NCI-H446 (cell line): ENCODE data around the gene UBE4A.
A peak's percentile ranks its signal among the peaks of the same experiment; 100 is the strongest.

Source experiments
- DNase-seq, 2 experiments: peaks; one replicate each; lab custom pipeline; 2025; lab: John Stamatoyannopoulos, UW

UBE4A gene

DNA sequence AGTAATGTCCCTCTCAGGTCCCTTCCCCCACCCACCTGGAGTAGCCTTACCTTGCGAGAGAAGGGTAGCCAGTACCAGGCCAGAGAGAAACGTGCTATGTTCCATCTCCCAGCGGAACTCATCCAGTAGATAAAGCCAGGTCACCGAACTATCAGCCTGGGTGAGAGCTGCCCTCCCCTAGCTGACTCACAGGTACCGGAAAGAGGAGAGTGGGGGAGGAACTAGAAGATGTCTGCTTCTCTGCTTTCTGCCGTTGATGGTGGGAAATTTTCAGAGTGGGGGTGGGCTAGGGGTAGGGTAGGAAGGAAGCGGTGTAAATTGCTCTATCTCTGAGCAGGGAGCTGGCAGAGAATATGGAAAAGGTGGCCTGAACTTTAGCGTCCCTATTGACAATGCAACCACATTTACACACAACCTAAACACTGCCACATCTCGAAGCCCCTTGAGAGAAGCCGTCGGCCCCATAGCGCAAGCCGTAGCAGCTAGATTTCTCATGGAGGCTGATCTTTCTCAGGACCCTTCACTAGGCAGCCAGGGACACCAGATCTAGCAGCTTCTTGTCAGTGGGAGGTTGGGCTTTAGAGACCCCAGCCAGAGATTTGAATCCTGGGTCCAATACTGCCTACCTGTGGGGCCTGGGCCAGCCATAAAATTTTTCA lies 16.8 kb upstream of the UBE4A start, which contains the start of gene CD3D:
Gene CD3D, minus strand, starts transcription at position 203 of the 659 bp plus-strand sequence. Its CDS starts 98 bp downstream, at position 105.
- no peak for DNase-seq

- DNase-seq = no peak
These were observed 16.2 kb upstream of the UBE4A start for GRCh38 chr11:118343248-118343647.

DNA sequence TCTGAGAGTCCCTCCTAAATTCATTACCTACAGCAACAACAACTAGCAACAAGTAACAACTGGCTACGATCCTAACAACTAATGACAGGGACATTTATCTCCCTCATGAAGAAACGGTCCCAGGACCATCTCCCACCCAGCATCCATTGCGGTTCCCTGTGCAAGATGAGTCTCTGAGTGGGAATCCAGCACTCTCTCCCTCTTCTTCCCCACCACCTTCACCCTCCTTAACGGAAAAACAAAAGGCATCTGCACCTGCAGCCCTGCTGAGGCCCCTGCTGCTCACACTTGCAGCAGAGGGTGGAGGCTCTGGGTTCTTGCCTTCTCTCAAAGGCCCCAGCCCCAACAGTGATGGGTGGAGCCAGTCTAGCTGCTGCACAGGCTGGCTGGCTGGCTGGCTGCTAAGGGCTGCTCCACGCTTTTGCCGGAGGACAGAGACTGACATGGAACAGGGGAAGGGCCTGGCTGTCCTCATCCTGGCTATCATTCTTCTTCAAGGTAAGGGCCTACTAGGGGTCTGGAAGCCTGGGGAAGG lies 15.4 kb upstream of the UBE4A start, which contains the start of gene CD3G:
Gene CD3G, plus strand, starts transcription at position 364 of the 535 bp plus-strand sequence. Its CDS starts 80 bp downstream, at position 444.
- DNase-seq = no peak

GRCh38 chr11:118349475-118349874 lies 9.9 kb upstream of the UBE4A start:
- no peak for DNase-seq

DNA sequence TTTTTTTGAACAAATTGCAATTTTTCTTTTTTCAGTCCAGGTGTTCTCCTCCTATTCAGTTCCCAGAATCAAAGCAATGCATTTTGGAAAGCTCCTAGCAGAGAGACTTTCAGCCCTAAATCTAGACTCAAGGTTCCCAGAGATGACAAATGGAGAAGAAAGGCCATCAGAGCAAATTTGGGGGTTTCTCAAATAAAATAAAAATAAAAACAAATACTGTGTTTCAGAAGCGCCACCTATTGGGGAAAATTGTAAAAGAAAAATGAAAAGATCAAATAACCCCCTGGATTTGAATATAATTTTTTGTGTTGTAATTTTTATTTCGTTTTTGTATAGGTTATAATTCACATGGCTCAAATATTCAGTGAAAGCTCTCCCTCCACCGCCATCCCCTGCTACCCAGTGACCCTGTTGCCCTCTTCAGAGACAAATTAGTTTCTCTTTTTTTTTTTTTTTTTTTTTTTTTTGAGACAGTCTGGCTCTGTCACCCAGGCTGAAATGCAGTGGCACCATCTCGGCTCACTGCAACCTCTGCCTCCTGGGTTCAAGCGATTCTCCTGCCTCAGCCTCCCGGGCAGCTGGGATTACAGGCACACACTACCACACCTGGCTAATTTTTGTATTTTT lies 6.2 kb upstream of the UBE4A start:
- DNase-seq = peak in 1 of 2 experiments; percentile 21

GRCh38 chr11:118358071-118358470 lies 1.3 kb upstream of the UBE4A start:
- DNase-seq = no peak

DNA sequence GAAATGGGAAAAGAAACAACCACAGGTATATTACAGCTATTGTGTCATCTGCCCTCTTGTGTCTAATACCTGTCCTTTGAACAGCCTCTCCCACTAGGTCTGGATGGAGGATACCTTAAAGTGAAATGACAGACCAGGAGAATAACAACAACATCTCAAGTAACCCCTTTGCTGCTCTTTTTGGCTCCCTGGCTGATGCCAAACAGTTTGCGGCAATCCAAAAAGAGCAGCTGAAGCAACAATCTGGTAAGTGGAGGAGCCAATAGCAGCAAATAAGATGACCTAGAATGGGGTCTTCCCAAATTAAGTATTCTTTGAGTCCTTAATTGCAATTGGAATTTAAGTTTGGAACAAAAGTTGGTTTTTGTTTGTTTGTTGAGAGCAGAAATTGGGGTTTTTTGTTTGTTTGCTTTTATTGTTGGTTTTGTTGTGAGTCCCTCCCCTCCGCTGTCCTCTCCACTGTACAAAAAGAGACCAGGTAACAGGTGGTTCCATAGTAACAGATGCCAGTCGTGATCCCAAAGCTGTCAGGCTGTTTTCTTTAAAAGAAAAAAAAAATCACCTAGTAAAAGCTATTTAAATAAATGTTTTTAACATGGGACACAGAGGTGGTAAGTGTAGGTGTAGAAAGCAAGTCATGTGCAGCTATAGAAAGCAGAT lies 5.7 kb downstream of the UBE4A start:
- DNase-seq = no peak

- no peak for DNase-seq
These were observed 6.9 kb downstream of the UBE4A start for GRCh38 chr11:118366287-118366686.

GRCh38 chr11:118370774-118371173 lies 11.4 kb downstream of the UBE4A start:
- DNase-seq = no peak

GRCh38 chr11:118373263-118373662 lies 13.9 kb downstream of the UBE4A start:
- no peak for DNase-seq

GRCh38 chr11:118373871-118374270 lies 14.5 kb downstream of the UBE4A start:
- DNase-seq = no peak

DNA sequence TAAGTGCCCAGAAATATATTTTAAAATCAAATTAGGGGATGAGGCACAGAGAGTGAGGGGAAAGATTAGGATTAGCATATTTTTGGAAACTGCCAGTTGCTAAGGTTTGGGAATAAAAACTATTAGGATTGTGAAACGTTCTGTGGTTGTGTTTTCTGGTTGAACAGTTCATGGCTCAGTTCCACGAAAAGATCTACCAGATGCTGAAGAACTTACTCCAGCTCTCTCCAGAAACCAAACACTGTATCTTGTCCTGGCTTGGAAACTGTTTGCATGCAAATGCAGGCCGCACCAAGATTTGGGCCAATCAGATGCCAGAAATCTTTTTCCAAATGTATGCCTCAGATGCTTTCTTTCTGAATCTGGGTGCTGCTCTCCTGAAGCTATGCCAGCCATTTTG lies 15.3 kb downstream of the UBE4A start:
- no peak for DNase-seq

GRCh38 chr11:118375978-118376377 lies 16.6 kb downstream of the UBE4A start:
- no peak for DNase-seq

GRCh38 chr11:118379497-118379896 lies 20.1 kb downstream of the UBE4A start:
- no peak for DNase-seq

- no peak for DNase-seq
These were observed 21.2 kb downstream of the UBE4A start for GRCh38 chr11:118380571-118380970.

DNA sequence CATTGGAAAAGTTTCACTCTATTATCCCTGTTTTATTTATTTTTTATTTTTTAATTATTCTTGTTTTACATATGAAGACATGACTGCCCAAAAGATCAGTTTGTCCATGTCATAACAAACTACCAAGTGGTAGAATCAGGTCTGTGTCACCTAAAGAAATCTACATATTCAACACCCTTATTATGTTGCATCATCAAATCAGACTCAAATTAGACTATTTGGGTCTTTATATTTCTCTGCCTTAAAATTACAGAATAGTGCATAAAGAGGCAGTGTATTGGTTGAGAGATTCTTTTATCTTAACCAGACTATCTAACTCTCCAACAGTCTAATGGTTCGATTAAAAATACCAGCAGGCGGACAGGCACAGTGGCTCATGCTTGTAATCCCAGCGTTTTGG lies 23.6 kb downstream of the UBE4A start:
- no peak for DNase-seq

DNA sequence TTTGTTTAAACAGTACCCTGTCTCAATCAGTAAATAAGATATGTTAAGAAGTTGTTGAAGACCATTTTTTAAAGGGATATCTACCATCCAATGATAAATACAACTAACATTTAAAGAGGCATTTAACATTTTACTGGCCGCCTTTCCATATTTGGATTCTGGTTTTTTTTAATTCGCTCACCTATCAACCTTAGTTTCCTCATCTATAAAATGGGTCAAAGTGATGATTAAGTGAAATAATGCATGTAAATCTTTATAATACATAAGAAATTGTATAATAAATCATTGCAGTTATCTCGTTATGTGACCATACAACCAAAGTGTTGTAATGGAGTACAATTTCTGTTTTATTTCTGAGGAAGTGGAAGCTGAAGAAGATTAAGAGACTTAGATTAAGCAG lies 24.3 kb downstream of the UBE4A start:
- DNase-seq = no peak

GRCh38 chr11:118396097-118396501 lies 36.7 kb downstream of the UBE4A start:
- DNase-seq = no peak

DNA sequence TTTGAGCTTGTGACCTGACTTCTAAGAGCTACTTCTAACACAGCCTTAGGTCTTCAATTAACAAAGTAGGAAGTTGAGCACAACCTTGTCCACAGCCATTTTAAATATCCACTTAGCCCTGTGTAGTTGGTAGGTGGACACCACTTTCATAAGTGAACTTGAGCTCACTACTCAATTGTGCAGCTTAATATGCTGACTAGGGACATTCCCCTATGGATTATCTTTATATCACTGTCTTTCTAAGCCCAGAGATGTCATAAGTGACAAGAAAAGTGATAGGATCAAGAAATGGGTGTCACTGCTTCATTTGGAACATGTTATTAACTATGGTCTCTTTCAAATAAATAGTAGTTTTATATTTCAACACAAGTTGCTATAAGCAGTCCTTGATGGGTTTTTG lies 38.0 kb downstream of the UBE4A start:
- no peak for DNase-seq

DNA sequence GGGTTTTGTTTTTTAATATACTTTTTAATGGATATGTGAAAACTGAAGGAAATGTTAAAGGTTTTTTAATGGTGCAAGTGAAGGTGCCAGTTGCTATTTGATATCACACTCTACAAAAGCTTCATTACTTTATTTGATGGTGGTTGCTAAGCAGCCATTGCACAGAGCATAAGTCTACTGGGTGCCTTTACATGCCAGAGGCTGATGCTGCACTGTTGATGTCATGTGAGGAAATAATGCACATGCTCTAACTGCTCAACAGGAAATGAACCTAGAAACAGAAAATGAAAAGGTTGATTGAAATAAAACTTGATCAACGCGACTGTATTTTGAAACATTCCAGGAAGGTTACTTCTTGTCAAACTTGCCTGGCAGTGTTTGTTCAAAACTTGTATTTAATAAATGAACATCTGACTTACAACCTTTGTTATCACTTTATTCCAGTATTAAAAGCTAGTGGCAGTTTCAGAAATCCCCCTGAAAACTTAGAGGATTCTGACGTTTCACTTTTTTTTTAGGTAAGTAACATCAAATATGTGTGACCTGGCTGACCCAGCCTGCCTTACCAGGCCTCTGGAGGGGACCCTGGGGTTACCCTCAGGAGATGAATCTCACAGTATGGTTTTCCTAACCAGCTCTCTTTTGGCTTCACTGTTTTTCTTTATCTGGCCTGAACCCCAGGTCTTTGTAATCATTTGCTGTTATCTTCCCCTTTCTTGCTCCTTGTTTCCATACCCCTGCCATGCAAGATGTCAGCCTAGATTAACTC lies 39.6 kb downstream of the UBE4A start:
- DNase-seq = no peak

- DNase-seq = peak; percentile 95 to 96
These were observed 41.9 kb downstream of the UBE4A start, which contains the start of gene ATP5MG for GRCh38 chr11:118401151-118401879. TSS of gene ATP5MG (plus strand) at chr11:118401606. CDS start at chr11:118401666, 60 bp downstream.
